H7 (cell line): ENCODE measurements around the gene DMD. TPM values are rescaled to one million over a fixed set of nuclear protein-coding genes. Genes with fewer than 3 reads are reported as not detected.
A peak's percentile ranks its signal among the peaks of the same experiment; 100 is the strongest.

Source experiments
- DNase-seq: peaks from one replicate; pipeline ENCODE4 v3.0.0; 2012
- H3K27me3 ChIP-seq: 2 replicates; pipeline ENCODE4 v1.6.0; 2011; ENCODE audit warnings: mild to moderate bottlenecking, low read length; ENCODE audit not compliant: control insufficient read depth, insufficient read depth
- H3K36me3 ChIP-seq: replicated peaks from 2 replicates; pipeline ENCODE4 v1.5.1; 2011; ENCODE audit warnings: low read length; ENCODE audit not compliant: control insufficient read depth, insufficient read depth
- H3K4me3 ChIP-seq: 2 replicates; pipeline ENCODE4 v1.5.1; 2011; ENCODE audit warnings: low read depth, mild to moderate bottlenecking, control low read depth, low read length, moderate library complexity; ENCODE audit not compliant: insufficient read depth
- total RNA-seq: library from RNA; depleted of rRNA; stranded (reverse); fragments of >200 nt; shearing (Covaris generic); gene quantifications from 2 replicates; pipeline ENCODE4 v1.2.3, GENCODE V29; 2014

DMD gene
- total RNA-seq, 1 experiment from 2014 or later, result 17.1 TPM

DNA sequence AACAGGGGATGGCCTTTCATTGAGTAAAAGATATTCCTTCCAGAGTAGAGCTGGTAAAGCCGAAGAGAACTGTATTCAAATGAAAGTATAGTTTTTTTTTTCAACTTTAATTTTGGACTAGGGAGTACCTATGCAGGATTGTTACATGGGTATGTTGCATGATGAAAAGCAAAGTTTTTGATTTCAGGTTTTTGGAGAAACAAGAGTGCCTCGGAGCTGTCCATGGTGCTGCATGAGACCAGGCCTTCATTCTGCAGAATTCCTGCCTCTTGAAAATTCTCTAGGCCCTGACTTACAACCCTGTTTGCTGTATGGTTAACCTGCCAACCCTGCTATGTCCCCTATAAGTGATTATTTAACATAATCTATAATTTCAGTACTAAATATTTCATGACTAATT is 1073.8 kb downstream of the DMD start:
- H3K4me3 ChIP-seq, result no peak overlapping the region
- no peaks in the 10 kb centered on the region for H3K27me3 ChIP-seq
- peak; percentile 19 for DNase-seq
- H3K36me3 ChIP-seq, result no peaks in the 10 kb centered on the region

DNA sequence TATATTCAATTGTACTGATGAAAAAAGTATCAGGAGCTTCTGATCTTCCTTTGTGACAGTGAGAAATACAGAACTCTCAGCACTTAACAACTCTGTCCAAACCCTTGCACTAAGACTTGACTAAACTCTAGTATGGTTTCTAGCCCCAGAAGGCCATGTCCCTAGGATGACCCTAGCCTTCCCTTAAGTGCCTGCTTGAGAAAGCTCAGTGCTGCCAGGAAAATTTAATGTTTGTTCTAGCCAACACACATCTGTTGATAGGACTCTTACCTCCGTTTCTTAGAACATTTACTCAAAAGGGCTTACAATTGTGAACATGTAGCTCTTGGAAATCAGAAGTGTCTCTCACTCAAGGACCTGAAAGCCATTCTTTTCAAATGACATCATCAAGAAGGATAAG is 1084.4 kb downstream of the DMD start:
- Histone ChIP-seq H3K4me3 (no peak overlapping the region), H3K36me3 (no peaks in the 10 kb centered on the region), H3K27me3 (no peaks in the 10 kb centered on the region)
- DNase-seq, result no peak

DNA sequence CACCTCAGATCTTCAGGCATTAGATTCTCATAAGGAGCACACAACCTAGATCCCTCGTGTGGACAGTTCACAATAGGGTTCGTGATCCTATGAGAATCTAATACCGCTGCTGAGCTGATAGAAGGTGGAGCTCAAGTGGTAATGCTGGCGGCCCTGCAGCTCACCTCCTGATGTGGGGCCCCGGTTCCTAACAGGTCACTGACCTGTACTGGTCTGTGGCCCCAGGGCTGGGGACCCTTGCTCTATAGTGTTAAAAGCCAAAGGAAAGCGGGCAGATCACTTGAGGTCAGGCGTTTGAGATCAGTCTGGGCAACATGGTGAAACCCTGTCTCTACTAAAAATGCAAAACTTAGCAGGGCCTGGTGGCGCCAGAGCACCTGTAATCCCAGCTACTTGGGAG is 1092.5 kb downstream of the DMD start:
- no peaks in the 10 kb centered on the region for H3K36me3 ChIP-seq
- no peak for DNase-seq

DNA sequence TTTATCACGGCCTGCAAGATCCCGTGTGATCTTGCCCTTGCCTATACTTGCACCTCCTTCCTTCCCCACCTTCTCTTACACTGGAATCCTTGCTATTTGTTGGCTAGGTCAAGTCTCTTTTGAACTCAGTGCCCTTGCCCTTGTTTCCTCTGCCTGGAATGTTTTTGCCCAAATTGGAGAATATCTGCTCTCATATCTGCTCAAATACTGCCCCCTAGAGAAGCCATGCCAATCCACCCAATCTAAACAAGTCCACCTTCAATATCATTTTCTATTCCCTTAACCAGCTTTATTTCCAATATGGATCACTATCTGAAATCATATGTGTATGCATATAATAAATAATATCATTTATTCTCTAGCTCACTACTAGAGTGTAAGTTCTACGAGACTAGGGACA is 1095.3 kb downstream of the DMD start:
- H3K36me3 ChIP-seq, result no peaks in the 10 kb centered on the region
- no peaks in the 10 kb centered on the region for H3K27me3 ChIP-seq
- DNase-seq, result peak; percentile 2
- H3K4me3 ChIP-seq, result no peak overlapping the region

More for the DNA sequence above, 1092.5 kb downstream of the DMD start:
- H3K4me3 ChIP-seq, result no peak overlapping the region
- H3K27me3 ChIP-seq, result no peaks in the 10 kb centered on the region

DNA sequence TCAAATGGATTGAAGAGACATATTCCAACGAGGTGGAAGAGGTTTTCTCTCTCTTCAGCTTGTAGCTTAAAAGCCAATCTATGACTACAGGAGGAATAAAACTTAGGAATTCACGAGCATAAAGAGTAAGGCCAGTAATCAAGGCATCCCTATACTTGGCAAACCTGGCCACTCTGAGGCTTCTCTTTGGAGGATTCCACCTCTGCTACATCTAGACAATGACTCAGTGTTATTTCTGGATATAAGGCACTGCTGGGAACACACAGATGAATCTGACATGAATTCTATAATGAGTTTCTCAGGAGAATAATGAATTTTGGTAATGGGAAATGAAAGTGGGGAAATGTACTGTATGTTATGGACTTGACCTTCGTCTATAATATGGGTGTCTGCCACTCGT is 1123.7 kb downstream of the DMD start:
- DNase-seq, result no peak
- no peak overlapping the region for H3K4me3 ChIP-seq
- no peaks in the 10 kb centered on the region for H3K36me3 ChIP-seq
- H3K27me3 ChIP-seq, result no peaks in the 10 kb centered on the region

DNA sequence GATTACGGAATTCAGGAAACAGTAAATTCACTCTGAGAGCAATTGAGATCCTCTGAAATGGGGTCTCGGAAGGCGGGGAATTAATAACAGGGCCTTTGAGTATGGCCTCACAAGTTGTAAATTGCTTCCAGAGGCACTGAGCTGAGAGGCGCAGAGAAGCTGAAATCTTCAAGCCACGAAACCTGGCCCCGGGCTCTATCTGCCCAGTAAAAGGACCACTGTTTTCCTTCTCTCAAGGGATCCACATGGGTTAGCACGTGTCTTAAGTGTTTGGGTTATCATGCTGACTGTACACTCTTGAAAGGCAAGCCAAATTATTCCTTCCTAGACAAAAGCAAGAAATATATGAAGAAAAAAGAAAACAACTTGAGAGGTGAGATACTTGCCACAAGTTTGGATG is 1126.6 kb downstream of the DMD start:
- H3K27me3 ChIP-seq, result no peaks in the 10 kb centered on the region
- no peak overlapping the region for H3K4me3 ChIP-seq
- DNase-seq, result no peak
- H3K36me3 ChIP-seq, result no peaks in the 10 kb centered on the region

DNA sequence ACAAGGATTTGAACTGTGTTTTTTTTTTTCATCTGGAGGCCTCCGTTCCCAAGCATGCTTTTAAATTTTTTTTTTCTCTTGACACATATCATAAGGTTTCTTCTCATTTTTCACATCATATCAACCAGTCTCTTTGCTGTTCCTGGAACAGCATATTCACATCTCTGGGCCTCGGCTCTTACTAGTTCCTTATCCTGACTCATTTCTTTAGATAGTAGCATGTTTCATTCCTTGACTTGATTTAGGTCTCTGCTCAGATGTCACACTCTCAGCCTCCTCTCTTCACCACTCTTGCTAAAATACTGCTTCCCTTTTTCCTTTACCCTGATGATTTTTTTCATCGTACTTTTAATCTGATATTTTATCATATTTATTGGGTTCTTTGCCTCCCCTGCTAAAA is 1163.1 kb downstream of the DMD start:
- Histone ChIP-seq H3K27me3 (no peaks in the 10 kb centered on the region), H3K4me3 (no peak overlapping the region), H3K36me3 (no peaks in the 10 kb centered on the region)
- no peak for DNase-seq

DNA sequence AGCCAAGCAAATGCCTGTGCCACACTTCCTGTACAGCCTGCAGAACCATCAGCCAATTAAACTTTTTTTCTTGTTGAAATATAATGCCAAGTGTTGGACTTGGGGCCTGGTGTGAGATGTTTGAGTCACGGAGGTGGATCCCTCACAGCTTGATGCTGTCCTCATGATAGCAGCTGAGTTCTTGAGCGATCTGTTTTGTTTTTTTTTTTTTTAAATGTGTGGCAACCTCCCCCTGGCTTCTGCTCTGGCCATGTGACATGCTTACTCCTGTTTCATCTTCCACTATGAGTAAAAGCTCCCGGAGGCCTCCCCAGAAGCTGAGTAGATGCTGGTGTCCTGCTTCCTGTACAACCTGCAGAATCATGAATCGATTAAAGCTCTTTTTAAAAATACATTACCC is 1166.2 kb downstream of the DMD start:
- DNase-seq, result no peak
- Histone ChIP-seq H3K27me3 (no peaks in the 10 kb centered on the region), H3K4me3 (no peak overlapping the region), H3K36me3 (no peaks in the 10 kb centered on the region)

DNA sequence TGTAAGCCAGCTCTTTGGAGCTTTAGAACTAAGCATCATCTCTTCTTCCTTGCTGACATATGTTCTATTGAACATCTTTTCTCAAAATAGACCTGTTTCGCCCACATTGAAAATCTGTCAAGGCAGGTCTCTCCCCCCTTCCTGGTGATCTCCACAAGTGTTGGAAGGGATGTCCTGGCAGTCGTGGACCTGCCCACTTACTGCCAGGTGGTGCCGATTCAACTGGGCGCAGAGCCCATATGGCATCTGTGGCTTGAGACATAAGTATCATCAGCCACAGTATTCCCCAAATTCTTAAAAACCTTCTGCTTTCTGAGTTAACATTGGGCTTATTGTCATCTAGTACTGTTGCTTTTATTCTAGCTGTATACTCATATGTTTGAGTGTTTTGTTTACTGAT is 1170.2 kb downstream of the DMD start:
- H3K4me3 ChIP-seq, result no peak overlapping the region
- H3K36me3 ChIP-seq, result no peaks in the 10 kb centered on the region
- H3K27me3 ChIP-seq, result no peaks in the 10 kb centered on the region
- no peak for DNase-seq

DNA sequence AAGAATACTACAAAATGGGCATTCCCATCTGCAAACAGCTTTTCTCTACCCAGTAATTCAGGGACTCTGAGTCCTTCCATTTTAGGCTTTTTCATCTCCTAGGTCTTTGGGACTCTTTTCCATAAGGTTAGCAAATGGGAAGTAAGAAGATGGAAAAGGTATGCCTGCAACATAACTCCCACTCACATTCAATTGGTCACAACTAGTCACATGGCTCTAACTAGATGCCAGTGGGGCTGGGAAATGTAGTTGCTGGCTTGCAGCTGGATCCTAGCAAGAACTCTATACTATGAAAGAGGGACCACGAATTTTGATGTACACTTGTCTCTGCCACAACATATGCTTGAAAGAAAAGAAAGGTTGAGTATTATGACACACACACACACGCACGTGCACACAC is 1184.6 kb downstream of the DMD start:
- Histone ChIP-seq H3K36me3 (no peaks in the 10 kb centered on the region), H3K4me3 (no peak overlapping the region), H3K27me3 (no peaks in the 10 kb centered on the region)
- DNase-seq, result no peak

DNA sequence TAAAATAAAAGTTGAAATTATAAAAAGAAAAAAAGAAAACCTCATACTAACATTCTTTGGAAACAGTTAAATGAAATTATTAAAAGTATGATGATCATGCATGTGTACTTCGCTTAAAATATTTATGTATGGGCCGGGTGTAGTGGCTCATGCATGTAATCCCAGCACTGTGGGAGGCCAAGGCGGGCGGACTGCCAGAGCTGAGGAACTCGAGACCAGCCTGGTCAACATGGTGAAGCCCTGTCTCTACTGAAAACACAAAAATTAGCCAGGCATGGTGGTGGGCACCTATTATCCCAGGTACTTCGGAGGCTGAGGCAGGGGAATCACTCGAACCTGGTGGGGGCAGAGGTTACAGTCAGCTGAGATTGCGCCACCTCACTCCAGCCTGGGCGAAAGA is 1187.3 kb downstream of the DMD start:
- no peaks in the 10 kb centered on the region for H3K27me3 ChIP-seq
- no peak for DNase-seq
- no peak overlapping the region for H3K4me3 ChIP-seq
- no peaks in the 10 kb centered on the region for H3K36me3 ChIP-seq

DNA sequence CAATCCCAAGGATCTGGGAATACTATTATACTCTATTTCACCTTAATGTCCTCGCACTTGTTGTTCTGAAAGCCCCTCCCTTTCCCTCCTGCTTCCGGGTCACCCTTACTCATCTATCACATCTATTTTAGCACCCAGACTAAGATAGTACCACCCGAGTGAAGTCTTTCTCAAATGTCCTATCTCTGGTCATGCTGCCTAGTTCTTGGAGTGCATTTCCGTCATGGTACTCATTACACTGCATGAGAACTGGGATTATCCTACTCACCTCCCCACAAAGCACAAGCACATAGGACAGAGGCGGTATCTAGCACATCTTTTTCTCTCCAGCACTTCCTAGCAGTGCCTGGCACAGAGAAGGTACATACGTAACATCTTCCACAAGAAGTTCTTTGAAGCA is 1195.2 kb downstream of the DMD start:
- H3K36me3 ChIP-seq, result no peaks in the 10 kb centered on the region
- no peak for DNase-seq
- no peak overlapping the region for H3K4me3 ChIP-seq
- H3K27me3 ChIP-seq, result no peaks in the 10 kb centered on the region

DNA sequence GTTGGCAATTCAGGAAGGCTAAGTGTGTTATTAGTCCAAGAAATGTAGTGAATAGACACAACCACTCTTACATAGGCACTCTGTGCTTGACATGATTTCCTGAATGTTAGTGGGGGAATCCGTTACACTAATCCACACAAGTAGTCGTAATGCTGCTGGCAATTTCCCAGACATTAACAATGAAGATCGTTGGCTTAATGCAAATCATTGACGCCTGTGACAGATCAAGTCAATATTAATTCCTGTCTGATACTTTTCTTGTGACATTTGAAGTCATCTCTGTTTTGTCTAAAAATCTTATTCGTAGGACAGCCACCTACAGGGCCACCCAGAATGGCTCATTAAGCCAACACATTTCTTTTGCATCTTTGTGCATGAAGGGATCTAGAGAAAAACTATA is 1200.4 kb downstream of the DMD start:
- H3K4me3 ChIP-seq, result no peak overlapping the region
- DNase-seq, result no peak
- H3K36me3 ChIP-seq, result no peaks in the 10 kb centered on the region
- no peaks in the 10 kb centered on the region for H3K27me3 ChIP-seq

DNA sequence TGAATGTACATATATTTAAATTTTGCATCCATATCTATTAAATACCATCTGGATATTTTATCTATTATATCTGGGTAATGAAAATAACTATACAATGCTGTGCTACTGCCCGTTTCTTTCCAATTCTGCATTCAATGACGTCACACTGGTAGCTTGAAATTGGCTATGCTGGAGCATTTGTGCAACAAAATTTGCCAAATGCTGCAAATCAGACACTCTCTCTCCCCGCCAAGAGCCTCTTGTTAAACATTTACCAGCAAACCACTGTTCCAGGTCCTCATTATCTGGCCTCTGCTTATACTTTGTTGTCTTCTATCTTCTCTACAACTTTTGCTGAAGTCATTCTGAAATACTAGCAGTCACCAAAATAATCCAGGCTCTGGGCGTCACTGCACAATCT is 1201.1 kb downstream of the DMD start:
- H3K4me3 ChIP-seq, result no peak overlapping the region
- H3K27me3 ChIP-seq, result no peaks in the 10 kb centered on the region
- no peaks in the 10 kb centered on the region for H3K36me3 ChIP-seq
- no peak for DNase-seq

DNA sequence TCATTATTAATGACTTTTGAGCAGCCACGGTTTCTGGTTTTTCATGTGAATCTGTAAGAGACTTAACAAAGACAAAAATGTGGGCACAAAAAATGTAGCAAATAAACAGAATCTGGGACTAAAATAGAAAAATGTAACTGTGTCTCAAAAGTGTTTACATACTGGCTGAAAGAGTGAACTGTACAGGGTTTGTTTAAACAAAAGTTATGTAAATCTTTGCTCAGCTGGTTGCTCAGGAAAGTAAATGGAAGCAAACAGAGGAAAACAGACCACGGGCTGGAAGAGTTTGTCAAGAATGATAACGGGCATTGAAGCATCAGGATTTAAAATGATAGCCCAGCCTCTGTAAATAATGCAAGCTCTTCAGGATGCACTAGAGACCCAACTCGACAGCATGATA is 1217.7 kb downstream of the DMD start:
- no peaks in the 10 kb centered on the region for H3K27me3 ChIP-seq
- no peak for DNase-seq
- no peak overlapping the region for H3K4me3 ChIP-seq
- no peaks in the 10 kb centered on the region for H3K36me3 ChIP-seq

DNA sequence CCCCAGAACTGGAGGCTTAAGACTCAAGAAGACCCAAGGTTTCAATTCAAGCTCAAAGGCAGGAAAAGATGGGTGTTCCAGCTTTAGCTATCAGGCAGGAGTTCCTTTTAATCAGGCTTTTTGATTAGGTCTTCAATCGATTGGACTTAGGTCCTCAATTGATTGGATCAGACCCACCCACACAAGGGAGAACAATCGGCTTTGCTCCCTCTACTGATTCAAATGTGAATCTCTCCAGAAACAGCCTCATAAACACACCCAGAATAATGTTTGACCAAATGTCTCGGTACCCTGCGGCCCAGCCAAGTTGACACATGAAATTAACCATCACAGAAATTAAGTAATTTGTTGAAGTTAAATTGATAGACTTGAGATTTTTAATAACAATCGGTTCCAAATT is 1222.4 kb downstream of the DMD start:
- no peaks in the 10 kb centered on the region for H3K36me3 ChIP-seq
- H3K4me3 ChIP-seq, result no peak overlapping the region

More for the DNA sequence above, 1222.4 kb downstream of the DMD start:
- DNase-seq, result no peak
- H3K27me3 ChIP-seq, result no peaks in the 10 kb centered on the region
